Activated naive CD4-positive, alpha-beta T cell treated with anti-CD3 and anti-CD28 coated beads, Interleukin-2, amount 50 U/mL, for 72 hours (primary cell): ENCODE data around the gene PLEKHA6. TPM values are rescaled to one million over a fixed set of nuclear protein-coding genes. Genes with fewer than 3 reads are reported as not detected.
"Not testable (repeated sequence)": the region's sequence is repeated elsewhere in the genome, so short reads cannot be mapped to it uniquely, and the experiment has no call there.

Experiments used
- ATAC-seq, 2 donors: fragments of 150-1000 bp; cut with Tn5 transposase; 2 replicates each; pipeline ENCODE4 v1.10.0; 2021; ENCODE audit warnings: mild to moderate bottlenecking in 2 of 2, moderate library complexity in 2 of 2
- DNase-seq, 2 donors: peaks; one replicate each; pipeline ENCODE4 v3.0.0; 2021 to 2022; ENCODE audit warnings: low spot score in 2 of 2
- H3K27ac Mint-ChIP-seq, 2 donors: one replicate each; pipeline ENCODE4 v1.8.0; 2022; ENCODE audit warnings: mild to moderate bottlenecking in 2 of 2, mixed read lengths in 2 of 2
- H3K36me3 Mint-ChIP-seq, 2 donors: one replicate each; pipeline ENCODE4 v1.8.0; 2022; ENCODE audit warnings: mixed read lengths in 2 of 2
- H3K9me3 Mint-ChIP-seq, 2 donors: one replicate each; pipeline ENCODE4 v1.8.0; 2022; ENCODE audit warnings: mixed read lengths in 2 of 2
- total RNA-seq, 2 donors: library from RNA; stranded (reverse); gene quantifications; one replicate each; pipeline ENCODE4 v1.2.3, GENCODE V29; 2022

The PLEKHA6 gene
- total RNA-seq, 2 donors from 2014 or later: 1.0 to 2.6 TPM

DNA sequence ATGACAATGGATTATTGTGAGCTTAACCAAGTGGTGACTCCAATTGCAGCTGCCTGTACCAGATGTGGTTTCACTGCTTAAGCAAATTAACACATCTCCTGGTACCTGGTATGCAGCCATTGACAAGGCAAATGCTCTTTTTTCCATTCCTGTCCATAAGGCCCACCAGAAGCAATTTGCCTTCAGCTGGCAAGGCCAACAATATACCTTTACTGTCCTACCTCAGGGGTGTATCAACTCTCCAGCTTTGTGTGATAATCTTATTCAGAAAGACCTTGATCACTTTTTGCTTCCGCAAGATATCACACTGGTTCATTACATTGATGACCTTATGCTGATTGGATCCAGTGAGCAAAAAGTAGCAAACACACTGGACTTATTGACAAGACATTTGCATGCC lies 122.2 kb downstream of the PLEKHA6 start:
- not testable (repeated sequence) for H3K27ac Mint-ChIP-seq, ATAC-seq, DNase-seq, H3K36me3 Mint-ChIP-seq, H3K9me3 Mint-ChIP-seq

DNA sequence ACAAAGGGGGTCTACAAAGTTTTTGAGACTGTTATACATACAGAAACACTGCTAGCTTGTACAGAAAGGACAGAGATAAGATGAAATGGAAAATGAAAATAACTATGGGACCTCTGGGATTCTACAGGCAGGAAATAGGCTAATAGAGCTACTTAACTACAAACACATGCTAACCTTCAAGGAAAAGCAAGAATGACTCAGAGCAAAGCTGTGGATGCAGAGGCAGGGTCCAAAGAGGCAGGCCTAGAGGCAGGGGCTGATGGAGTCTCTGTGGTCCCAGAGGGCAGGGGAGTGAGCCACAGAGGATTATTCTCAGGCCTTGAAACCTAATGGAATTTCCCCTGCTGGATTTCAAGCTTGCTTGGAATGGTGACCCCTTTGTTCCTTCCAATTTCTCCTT lies 127.2 kb downstream of the PLEKHA6 start:
- Mint-ChIP-seq H3K9me3 (no peaks in the 10 kb centered on the region), H3K36me3 (no peaks in the 10 kb centered on the region), H3K27ac (no peak overlapping the region)
- no peak for DNase-seq
- ATAC-seq: no peak

DNA sequence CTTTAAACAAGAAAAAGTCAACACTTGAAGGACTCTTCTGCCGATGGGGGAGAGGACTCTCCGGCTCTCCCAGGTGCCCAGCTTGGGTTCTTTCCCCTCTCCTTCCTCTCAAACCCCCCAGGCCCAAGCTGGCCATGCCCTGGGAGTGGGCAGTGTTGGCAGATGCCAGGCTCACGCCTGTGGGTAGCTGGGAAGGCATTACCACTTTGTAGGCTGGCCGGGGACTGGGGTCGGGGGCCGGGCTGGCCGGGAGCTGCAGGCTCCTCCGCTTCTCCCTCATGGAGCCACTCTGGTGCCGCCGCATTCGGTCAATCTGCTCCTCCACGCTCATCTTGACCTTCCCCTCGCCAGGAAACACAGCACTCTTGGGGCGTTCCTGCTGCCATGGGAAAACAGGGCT lies 129.5 kb downstream of the PLEKHA6 start:
- ATAC-seq: no peak
- Mint-ChIP-seq H3K36me3 (no peaks in the 10 kb centered on the region), H3K9me3 (no peaks in the 10 kb centered on the region), H3K27ac (no peak overlapping the region)
- DNase-seq: no peak

DNA sequence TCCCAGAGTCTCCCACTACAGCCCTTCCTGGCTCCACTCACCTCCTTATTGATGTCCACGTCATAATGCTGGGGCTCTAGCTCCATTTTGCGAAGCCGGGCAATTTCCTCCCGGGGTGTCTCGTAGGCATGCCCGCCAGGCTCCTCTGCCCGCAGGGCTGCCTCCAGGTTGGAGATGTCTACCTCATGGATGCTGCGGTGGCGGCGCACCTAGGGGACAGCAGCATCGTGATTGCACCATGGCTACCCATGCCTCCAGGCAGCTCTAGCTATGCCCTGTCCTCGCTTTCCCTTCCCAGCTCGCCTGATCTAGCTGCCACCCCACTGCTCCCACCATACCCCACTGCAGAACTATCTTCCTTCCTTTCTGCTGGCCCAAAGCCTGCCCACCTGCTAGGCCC lies 130.8 kb downstream of the PLEKHA6 start:
- ATAC-seq (no peak), DNase-seq (no peak)
- Mint-ChIP-seq H3K9me3 (no peaks in the 10 kb centered on the region), H3K36me3 (no peaks in the 10 kb centered on the region), H3K27ac (no peak overlapping the region)

DNA sequence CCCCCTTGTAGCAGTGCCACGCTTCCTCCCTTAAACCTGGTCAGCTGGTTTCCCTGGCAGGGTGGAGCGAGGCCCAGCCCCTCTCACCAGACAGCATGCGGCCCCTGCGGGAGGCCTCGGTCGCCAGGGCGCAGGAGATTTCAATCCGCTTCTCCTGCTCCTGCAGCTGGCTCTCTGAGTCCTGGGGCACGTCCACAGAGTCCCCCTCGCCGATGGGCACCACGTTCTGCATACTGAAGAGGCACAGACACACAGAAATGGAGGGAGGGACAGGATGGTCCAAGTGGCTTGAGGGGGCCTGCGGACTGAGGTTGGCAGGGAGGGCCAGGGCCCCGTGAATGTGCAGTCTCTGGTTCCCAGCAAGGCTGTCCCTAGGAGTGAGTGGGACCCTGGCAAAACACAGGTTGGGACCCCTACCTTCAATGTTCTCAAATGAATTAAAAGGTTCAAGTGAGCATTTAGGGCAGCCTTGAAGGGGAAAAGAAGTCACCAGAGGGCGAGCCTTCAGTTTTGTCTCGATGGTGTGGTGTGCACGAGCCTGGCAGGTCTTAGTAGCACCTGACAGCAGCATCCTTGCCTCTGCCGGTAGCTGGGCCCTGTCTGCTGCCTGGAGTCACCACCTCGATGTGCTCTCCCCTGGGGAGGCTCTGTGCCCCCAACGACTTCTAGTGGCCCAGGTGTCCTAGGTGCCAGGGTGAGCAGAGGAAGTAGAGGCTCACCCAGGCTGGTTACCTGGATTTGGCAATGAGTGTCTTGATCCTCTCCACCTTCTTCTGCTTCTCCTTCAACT lies 131.5 kb downstream of the PLEKHA6 start:
- DNase-seq: no peak
- no peaks in the 10 kb centered on the region for H3K9me3 Mint-ChIP-seq
- no peaks in the 10 kb centered on the region for H3K36me3 Mint-ChIP-seq
- H3K27ac Mint-ChIP-seq: no peak overlapping the region
- ATAC-seq: no peak

DNA sequence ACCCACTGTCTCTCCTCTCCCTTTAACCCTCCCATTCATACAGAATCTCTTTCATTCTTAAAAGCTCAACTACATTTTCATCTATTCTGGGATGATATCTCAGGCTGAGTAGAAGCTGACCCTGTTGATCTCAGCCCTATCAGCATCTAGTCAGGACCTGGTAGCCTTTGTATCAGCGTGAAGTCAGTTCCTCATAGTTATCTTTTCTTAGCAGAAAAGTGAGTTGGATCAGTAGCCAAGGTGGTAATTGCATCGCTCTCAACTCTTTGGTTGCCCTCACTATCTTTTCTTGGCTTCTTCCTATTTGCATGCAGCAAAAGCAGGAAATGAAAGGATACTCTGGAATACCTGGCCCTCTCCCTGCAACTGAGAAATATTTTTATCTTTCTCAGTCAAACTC lies 132.4 kb downstream of the PLEKHA6 start:
- Mint-ChIP-seq H3K9me3 (no peaks in the 10 kb centered on the region), H3K36me3 (no peaks in the 10 kb centered on the region), H3K27ac (no peak overlapping the region)
- ATAC-seq (no peak), DNase-seq (no peak)

DNA sequence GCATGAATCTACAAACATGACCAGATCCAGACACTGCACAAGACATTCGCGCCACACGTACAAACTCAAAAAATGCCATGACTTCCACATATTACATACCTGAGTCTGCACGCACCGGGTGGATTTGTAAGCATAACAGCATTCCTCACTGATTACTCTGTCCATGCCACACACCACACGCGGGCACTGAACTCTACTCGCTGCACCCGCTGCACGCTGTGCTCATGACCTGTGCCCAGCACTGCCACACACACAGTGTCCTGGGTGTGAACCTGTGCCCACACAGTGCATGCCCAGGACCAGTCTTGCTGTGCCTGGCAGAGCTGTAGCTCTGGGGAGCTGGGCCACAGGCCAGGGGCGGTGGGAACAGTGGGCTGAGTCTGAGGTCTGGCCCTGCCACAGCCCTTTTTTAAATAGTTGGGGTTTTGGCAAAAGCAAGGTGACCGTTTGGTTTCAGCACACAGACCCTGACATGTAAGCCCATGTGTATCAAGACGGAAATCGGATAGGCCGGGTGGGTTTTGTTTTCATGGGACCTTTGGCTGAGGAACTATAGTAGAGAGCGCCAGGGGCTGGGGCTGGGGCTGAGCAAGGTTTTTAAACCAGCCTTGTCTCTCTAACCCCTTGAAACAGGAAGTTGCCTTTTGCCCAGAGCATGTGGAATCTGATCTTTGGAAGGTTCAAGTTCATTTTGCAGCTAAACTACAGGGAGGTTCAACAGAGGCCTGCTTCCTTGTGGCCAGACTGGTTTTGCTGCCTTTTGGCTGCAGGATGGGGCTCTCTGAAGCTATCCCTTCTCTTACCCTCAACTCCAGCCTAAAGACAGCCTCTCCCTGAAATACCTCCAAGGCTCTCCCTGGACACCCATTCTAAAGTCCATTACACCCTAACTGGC lies 133.6 kb downstream of the PLEKHA6 start:
- DNase-seq (no peak), ATAC-seq (no peak)
- no peak overlapping the region for H3K27ac Mint-ChIP-seq
- H3K9me3 Mint-ChIP-seq: no peaks in the 10 kb centered on the region
- H3K36me3 Mint-ChIP-seq: no peaks in the 10 kb centered on the region

DNA sequence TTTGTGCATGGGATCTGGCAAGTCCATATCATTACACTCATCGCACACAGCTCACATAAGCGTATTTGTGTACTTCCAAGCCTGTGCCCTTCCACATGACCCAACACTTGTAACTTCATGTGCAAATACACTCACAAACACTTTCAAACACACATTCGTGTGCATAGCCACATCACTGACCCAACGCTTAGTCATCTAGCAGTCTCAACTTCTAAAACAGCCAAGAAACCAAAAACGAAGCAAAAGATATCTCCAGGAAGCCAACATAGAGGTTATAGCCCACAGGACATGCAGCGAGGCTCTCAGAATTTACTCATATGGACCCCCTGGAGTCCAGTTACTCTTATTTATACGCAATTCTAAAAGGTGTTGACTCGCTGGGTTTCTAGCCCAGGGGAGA lies 135.1 kb downstream of the PLEKHA6 start:
- DNase-seq (no peak), ATAC-seq (no peak)
- H3K9me3 Mint-ChIP-seq: no peaks in the 10 kb centered on the region
- H3K36me3 Mint-ChIP-seq: no peaks in the 10 kb centered on the region
- H3K27ac Mint-ChIP-seq: no peak overlapping the region

DNA sequence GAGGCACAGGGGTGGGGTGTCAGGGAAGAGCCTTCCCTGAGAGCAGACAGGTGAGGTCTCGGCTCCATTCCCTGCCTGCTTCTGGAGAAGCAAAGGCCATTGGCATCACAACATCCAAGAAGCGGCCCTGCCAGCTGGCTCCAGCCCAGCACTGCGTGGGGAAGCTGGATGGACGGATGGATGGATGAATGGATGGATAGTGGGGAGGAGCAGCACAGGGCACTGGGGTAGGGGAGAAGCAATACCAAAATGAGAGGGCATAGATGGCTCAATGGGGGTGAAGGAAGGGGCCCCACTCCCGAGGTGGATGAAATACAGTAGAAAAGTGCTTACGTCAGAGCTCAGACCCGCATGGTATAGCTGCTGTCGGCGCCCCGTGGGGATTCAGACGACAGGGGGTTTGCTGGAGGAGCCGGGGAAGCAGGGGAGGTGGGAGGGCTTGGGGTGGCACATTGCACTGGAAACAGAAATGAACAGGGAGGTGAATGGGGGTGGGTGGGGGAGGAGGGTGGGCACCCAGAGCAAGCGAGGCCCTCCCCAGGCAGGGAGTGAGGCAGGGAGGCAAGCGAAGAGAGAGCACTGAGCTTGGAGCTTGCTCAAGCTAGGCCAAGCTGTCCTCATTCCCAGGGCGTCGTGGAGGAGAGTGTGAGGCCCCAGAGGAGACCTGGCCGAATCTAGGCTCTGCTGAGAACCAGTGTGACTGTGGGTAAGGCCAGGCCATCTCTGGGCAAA lies 136.4 kb downstream of the PLEKHA6 start:
- Mint-ChIP-seq H3K9me3 (no peaks in the 10 kb centered on the region), H3K36me3 (no peaks in the 10 kb centered on the region), H3K27ac (no peak overlapping the region)
- ATAC-seq: no peak
- DNase-seq: no peak

DNA sequence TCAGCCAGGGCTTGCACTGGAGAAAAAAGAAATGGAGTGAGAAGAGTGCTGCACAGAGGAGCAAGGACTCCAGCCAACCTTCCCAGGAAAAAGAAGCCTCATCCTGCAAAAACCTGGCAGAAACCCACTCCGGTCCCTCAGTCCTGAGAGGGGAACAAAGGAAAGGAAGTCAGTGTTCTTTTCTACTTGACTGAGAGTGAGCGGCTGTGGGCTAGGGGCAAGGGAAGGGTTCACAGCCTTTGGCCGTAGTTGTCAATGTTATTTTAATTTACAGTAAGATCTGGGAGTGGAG lies 137.0 kb downstream of the PLEKHA6 start:
- Mint-ChIP-seq H3K9me3 (no peaks in the 10 kb centered on the region), H3K27ac (peak overlapping the region in 1 of 2 donors; percentile 5), H3K36me3 (no peaks in the 10 kb centered on the region)
- no peak for ATAC-seq
- no peak for DNase-seq

DNA sequence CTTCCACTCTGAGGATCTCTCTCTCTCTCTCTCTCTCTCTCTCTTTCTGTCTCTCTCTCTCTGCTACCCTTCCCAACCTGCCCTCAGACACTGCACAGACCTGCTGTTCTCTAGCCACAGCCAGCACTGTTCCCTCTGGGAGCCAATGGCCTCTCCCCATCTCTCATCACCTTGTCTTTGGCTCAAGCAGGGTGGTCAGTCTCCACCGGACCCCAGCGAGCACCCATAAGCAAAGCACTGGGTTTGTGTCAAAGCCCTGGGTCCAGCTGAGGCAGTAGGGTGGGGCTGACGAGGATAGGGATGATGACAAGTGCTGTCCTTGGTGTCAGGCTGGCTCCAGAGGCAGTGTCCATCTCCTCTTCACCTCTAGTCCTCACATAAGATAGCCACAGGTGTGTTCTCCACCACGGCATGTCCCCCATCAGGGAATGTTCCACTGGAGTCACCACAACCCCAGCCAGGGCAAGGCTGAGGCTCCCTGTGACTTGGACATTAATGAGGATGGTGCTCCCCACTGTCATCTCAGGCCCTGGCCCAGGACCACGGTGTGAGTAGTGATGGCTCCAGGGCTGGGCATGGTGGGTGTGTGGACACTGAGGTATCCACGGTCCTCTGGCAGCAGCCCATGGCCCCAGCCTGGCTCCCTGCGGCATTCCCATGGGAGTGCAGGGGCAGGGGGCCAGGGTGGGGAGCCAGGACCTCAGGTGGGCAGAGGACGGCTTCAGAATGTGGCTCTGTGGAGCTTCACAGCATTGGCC lies 137.5 kb downstream of the PLEKHA6 start:
- DNase-seq: no peak
- Mint-ChIP-seq H3K27ac (peak overlapping the region in 1 of 2 donors; percentile 5), H3K36me3 (no peaks in the 10 kb centered on the region), H3K9me3 (no peaks in the 10 kb centered on the region)
- no peak for ATAC-seq

DNA sequence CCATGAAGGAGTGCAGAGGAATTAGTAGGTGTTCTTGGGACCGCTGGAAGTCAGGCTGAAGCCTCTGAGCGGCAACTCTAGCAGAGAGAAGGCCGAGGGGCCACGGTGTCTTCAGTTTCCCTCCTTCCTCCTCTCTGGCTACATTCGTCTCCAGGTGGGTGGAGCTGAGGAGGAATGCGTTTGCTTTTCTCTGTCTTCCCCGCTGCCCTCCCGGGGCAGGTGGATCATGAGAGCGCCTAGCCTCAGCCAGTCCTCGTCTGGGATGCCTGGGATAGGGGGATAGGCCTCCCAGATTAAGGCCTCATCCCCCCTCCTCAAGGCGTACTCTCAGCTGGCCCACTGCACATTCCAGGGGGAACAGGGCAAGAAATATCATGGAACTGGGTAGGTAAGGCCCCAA lies 138.5 kb downstream of the PLEKHA6 start:
- DNase-seq (no peak), ATAC-seq (no peak)
- Mint-ChIP-seq H3K9me3 (no peaks in the 10 kb centered on the region), H3K27ac (no peak overlapping the region), H3K36me3 (no peaks in the 10 kb centered on the region)

DNA sequence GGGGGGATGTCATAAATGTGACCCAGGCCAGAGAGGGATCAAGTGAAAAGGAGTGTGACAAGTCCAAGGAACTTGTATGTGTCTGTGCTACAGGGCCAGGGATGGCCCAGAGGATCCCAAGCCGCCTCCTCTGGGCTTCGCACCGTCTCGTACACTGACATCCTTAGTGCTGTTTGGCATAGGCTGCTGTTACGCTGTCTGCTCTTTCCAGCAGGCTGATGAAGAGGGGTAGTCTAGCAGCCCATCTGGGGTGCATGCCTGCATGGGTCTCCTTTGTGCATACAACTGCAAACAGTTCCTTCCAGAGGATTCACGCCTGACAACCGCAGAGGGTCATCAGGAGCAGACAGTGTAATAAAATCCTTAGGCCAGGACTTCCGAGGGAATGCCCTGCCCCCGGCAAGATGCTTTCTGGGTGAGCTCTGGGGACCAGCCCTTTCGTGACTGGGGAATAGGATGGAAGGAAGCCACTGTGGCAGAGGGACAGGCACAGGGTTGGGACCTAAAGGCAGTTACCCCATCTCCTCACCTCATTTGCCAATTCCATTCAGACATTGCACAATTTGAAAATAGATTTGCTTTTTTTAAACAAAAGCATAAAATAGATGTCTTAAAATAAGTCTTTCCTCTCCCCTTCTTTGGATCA lies 139.6 kb downstream of the PLEKHA6 start:
- no peak for DNase-seq
- no peaks in the 10 kb centered on the region for H3K9me3 Mint-ChIP-seq
- no peak overlapping the region for H3K27ac Mint-ChIP-seq
- no peaks in the 10 kb centered on the region for H3K36me3 Mint-ChIP-seq
- ATAC-seq: no peak

DNA sequence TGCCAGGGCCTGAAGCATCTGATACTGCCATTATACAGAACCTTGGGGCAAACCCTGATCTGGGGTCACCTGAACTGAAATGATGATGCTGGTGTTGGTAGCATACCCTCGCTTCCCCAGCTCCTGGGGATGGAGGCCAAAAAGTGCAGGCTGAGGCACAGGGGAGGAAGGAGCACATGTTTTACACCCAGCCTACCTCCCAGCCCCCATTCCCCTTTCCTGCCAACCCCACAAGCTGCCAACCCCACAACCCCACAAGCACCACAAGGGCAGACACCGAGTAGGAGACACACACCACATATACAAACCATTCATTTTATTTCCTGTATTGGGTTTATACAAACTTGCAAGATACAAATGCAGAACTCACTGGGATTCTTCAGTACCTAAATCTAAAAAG lies 141.2 kb downstream of the PLEKHA6 start:
- Mint-ChIP-seq H3K27ac (no peak overlapping the region), H3K9me3 (no peaks in the 10 kb centered on the region), H3K36me3 (no peaks in the 10 kb centered on the region)
- ATAC-seq (no peak), DNase-seq (no peak)

DNA sequence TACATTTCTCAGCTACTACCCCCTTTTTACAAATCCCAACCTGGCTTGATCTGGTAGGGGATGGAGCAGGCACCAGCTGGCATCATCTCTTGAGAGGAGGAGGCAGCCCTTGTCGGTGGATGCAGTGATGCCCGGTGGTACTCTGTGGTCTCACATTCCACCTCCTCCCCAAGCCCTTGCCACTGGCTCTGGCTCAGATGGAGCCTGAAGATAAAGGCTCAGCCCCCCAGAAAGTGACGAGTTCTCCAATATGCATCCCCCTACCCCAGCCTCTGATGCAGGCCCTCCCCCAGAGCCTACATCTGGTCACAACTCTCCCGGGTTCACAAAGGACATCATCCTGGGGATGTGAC lies 142.1 kb downstream of the PLEKHA6 start:
- ATAC-seq: no peak
- Mint-ChIP-seq H3K36me3 (no peaks in the 10 kb centered on the region), H3K27ac (no peak overlapping the region)

DNA sequence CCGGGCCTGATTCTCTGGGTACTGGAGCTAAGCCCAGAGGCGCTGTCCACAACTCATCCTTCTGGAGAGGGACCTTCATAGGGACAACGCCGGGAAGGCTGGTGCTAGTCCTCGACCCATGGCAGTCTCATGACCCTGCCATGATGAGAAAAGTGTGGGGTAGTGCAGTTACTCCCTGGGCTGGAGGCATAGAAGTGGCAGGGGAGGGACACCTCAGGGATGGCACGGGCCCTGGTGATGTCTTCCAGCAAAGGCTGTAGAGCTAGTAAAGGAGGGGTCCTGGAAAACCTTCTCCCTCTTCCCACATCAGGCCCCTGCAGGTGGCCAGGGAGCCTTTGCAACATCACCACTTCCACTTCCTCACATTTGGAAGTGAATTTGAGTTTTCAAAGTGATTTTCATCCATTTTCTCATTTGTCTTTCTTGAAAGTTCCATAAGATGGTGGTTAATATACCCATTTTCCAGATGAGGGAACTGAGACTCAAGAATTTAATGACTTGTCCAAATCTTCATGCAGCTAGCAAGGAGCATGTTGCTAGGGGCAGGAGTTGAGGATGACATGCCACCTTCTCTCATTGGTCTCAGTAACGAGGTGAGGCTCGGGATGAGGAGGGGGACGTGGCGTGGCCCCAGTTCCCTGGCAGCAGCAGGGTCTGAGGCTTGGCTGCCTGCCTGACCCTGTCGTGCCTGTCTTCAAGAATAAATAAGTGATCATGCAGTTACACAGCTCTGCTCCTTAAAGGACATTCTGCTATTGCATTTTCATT lies 142.7 kb downstream of the PLEKHA6 start:
- H3K36me3 Mint-ChIP-seq: no peaks in the 10 kb centered on the region
- DNase-seq (no peak), ATAC-seq (no peak)
- H3K27ac Mint-ChIP-seq: no peak overlapping the region
- no peaks in the 10 kb centered on the region for H3K9me3 Mint-ChIP-seq

More for the DNA sequence above, 142.1 kb downstream of the PLEKHA6 start:
- DNase-seq: no peak
- no peaks in the 10 kb centered on the region for H3K9me3 Mint-ChIP-seq
